CD1c-positive myeloid dendritic cell (primary cell): ENCODE results near the gene HS6ST3.

Source experiments
- DNase-seq: peaks from one replicate; pipeline ENCODE4 v3.0.0-alpha.2; 2016; ENCODE audit errors: extremely low spot score

Gene HS6ST3

DNA sequence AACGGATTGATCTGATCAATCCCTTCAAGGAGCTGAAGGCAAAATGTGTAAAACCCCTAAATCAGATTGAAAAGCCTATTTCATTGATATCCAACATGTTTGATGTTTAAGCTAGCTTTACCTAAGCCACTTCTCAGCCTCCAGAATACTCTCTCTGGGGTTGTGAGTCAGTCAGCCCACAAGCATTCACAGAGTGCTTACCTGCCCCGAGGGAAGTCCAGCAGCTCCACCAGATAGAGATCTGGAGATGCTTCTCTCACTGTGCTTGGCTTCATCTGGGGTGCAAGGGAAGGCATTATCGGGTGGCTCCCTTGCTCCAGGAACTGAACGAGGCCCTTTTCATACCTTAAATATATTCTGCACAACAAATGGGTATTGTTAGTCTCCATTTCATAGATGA lies 744.7 kb downstream of the HS6ST3 start:
- DNase-seq: no peak

GRCh38 chr13:96835546-96835945 lies 745.6 kb downstream of the HS6ST3 start:
- DNase-seq: no peak

GRCh38 chr13:96836733-96837132 lies 746.8 kb downstream of the HS6ST3 start:
- no peak for DNase-seq

GRCh38 chr13:96837809-96838208 lies 747.9 kb downstream of the HS6ST3 start:
- DNase-seq: no peak

DNA sequence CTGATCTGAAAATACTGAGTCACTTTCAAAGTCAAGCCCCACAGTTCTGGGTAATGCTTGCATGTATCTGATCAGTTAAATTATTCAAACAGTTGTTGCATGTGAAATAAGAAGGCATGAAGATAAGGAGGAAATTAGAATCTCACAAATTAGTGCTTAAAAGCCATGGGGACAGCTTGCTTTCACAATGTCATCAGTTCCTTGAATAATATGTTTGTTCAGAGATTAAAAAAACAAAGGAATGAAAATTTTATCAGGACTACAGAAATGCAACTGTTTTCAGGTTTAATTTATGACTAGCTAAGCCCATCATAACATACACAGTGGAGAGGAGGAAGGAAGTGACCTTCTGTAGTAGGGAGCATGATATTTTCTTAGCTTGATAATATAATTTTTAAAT lies 754.3 kb downstream of the HS6ST3 start:
- no peak for DNase-seq

- DNase-seq: no peak
Observed at GRCh38 chr13:96844616-96845015, 754.7 kb downstream of the HS6ST3 start.

DNA sequence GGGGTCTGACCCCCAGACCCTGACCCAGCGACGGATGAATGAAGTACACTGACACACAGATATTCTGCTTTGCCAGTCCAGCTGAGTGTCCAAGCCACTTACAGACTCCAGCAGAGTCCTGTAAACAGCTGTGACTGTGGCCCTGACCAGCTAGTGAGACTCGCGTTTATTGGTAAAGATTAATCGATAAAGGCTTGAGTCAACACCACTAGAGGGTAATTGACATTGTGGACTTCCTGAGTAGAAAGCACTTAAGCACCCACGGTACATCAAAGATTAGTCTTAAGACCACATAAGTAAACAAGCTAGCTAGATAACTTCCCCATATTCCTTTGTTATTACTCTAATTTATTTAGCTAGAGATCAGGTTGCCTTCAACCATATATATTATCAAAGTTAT lies 758.4 kb downstream of the HS6ST3 start:
- no peak for DNase-seq

- no peak for DNase-seq
Observed at GRCh38 chr13:96849091-96849490, 759.2 kb downstream of the HS6ST3 start.

DNA sequence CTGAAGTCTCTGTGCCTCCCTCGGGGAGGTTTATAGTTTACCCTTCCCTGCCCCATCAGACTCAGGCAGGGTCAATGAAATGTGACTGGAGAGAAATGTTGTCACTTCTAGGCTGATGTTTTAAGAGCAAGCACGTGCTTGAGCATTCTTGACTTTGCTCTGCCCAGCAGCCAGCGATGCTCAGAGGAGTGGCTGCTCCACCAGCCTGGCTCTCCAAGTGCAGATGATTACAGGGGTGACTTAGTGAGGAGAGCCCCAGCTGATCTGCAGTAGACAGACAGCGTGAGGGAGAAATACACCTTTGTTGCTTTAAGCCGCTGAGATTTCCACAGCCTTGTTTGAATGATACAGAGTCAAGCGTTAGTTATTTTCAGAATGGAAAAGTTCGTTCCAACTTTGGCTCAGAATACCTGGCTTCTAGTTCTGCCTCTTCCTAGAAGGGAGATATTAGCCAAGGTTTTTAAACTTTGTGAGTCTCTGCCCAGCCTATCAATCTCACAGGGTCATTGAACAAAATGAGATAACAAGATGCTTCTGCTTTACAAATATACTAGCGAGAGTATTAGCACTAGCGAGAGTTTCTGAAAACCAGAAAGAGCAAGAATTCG lies 760.7 kb downstream of the HS6ST3 start:
- DNase-seq: no peak

DNA sequence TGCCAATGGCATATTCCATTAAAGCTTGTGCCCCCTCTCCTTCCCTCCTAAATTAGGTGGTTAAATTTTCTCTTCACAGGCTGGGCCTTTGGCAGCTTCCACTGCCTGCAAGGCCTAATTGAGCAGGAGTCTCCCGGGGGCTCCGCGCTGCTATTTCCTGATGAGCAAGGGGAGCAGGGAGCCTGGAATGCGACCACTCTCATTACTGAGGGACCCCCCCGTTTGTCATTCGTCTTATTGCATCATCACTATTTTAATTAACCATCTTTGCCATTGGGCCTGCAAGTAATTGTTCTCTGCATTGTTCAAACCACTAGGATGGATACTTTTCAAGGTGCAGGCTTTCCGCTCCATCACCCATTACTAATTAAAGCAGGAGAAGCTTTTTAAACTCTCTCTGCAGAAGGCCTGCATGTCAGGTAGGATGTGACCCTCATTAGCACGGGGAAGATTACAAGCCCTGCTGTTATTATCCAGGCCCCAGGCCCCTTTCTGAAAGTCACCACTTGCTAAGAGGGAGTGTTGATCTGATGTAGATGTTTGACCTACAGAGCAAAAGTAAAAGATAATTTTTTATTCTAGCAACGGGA lies 762.0 kb downstream of the HS6ST3 start:
- no peak for DNase-seq

- no peak for DNase-seq
Observed at GRCh38 chr13:96858133-96858826, 768.4 kb downstream of the HS6ST3 start.

- no peak for DNase-seq
Observed at GRCh38 chr13:96860882-96861281, 771.0 kb downstream of the HS6ST3 start.

GRCh38 chr13:96862093-96862492 lies 772.2 kb downstream of the HS6ST3 start:
- no peak for DNase-seq

DNA sequence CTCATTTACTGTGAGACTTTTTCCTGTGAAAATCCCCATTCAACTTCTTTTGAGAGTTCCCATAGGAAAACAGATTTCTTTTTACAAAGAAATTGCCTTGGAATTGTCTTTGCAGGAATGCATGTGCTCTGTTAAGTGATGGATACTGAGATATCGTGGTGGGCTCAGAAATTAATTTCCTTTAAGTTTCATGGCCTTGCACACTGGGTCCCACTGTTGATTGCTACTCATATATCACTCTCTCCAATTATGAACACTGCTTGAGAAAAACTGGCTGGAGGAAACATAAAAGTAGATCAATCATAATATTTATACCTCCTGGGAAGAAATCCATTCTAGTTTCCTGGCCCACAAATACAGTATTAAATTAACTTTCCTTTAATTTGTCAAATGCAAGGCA lies 773.1 kb downstream of the HS6ST3 start:
- DNase-seq: no peak

DNA sequence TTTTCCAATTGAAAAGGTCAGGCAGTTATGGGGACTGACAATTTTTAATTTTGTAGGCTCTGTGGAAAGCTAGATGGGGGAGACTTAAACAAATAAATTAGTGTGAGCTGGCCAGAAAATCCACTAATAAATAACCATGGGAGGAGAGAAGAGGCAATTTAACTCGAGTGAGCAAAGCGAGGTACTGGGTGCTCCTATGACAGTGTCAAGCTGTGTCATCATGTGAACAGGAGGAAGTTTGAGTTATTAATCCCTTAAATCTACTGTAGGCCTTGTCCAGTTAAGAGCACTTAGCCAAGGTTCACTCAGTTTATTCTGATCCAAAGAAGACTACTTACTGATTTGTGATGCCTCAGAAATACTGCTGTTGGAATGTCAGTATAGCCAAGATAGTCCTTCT lies 781.6 kb downstream of the HS6ST3 start:
- DNase-seq: no peak

- DNase-seq: no peak
Observed at GRCh38 chr13:96880419-96880818, 790.5 kb downstream of the HS6ST3 start.
